Suprapubic skin (tissue), 4 donors: ENCODE results near the gene CHST14. TPM values are rescaled to one million over a fixed set of nuclear protein-coding genes. Genes with fewer than 3 reads are reported as not detected.

Experiments used
- DNase-seq, 2 donors: peaks; one replicate each; pipeline ENCODE4 v3.0.0-alpha.2; 2019; ENCODE audit warnings: low spot score in 2 of 2
- H3K27ac ChIP-seq: fragments of 200-600 bp; sonication (generic); one replicate; pipeline ENCODE4 v1.5.1; 2019
- H3K27me3 ChIP-seq: fragments of 200-600 bp; sonication (generic); one replicate; pipeline ENCODE4 v1.5.1; 2019
- H3K36me3 ChIP-seq: fragments of 200-600 bp; sonication (generic); one replicate; pipeline ENCODE4 v1.5.1; 2019
- H3K4me1 ChIP-seq: fragments of 200-600 bp; sonication (generic); one replicate; pipeline ENCODE4 v1.5.1; 2019
- H3K4me3 ChIP-seq: fragments of 200-600 bp; sonication (generic); one replicate; pipeline ENCODE4 v1.5.1; 2019; ENCODE audit warnings: mild to moderate bottlenecking
- H3K9me3 ChIP-seq: fragments of 200-600 bp; sonication (generic); one replicate; pipeline ENCODE4 v1.5.1; 2019
- CTCF ChIP-seq, 2 donors: fragments of 200-600 bp in 1 of 2; fragments of 450-650 bp in 1 of 2; sonication (generic) in 1 of 2; IDR thresholded peaks; one replicate each; pipeline ENCODE4 v1.5.1; 2016 to 2019; ENCODE audit warnings: antibody characterized with exemption in 2 of 2, mild to moderate bottlenecking in 1 of 2, moderate library complexity in 1 of 2
- EP300 ChIP-seq: sonication (generic); formaldehyde crosslinking; IDR thresholded peaks from one replicate; pipeline ENCODE4 v1.6.1; 2017; ENCODE audit warnings: antibody characterized with exemption
- POLR2A ChIP-seq, 2 donors: fragments of 450-650 bp; IDR thresholded peaks; one replicate each; pipeline ENCODE4 v1.6.1; 2017; ENCODE audit warnings: antibody characterized with exemption in 2 of 2, mild to moderate bottlenecking in 2 of 2, moderate library complexity in 2 of 2
- POLR2AphosphoS5 ChIP-seq, 3 donors: sonication (generic); formaldehyde crosslinking; IDR thresholded peaks; one replicate each; pipeline ENCODE4 v1.6.1; 2017; ENCODE audit warnings: antibody characterized with exemption in 3 of 3
- WGBS: methylation state at CpG from one replicate; pipeline ENCODE4 v1.1.5; 2018; 5-methylcytosine and 5-hydroxymethylcytosine counted together
- total RNA-seq, 4 donors: library from RNA; depleted of rRNA; stranded (reverse); fragments of >200 nt; gene quantifications; one replicate each; pipeline ENCODE4 v1.1.0, GENCODE V29; 2016

Gene CHST14
- total RNA-seq, 4 donors from 2014 or later: 6.9 to 13.6 (median 8.3) TPM

- Histone ChIP-seq H3K27ac (no peak overlapping the region), H3K4me3 (no peak overlapping the region), H3K9me3 (no peaks in the 10 kb centered on the region), H3K36me3 (no peaks in the 10 kb centered on the region), H3K4me1 (no peaks in the 10 kb centered on the region), H3K27me3 (no peaks in the 10 kb centered on the region)
- 82% methylated on average over 33 of the region's 35 CpGs for WGBS
- TF ChIP-seq EP300: no peak
- no peak for TF ChIP-seq POLR2A (IDR thresholded peaks at IDR 0.05)
- TF ChIP-seq CTCF (IDR thresholded peaks at IDR 0.05): no peak
- TF ChIP-seq POLR2AphosphoS5 (IDR thresholded peaks at IDR 0.05): no peak
- no peak for DNase-seq
These were observed 17.3 kb downstream of the CHST14 start for GRCh38 chr15:40487816-40488682.

GRCh38 chr15:40489274-40490175 is 18.7 kb downstream of the CHST14 start:
- Histone ChIP-seq H3K36me3 (no peaks in the 10 kb centered on the region), H3K4me3 (no peak overlapping the region), H3K4me1 (no peaks in the 10 kb centered on the region), H3K9me3 (no peaks in the 10 kb centered on the region), H3K27ac (no peak overlapping the region), H3K27me3 (no peaks in the 10 kb centered on the region)
- TF ChIP-seq EP300 (no peak), POLR2AphosphoS5 (IDR thresholded peaks at IDR 0.05) (no peak)
- no peak for DNase-seq
- WGBS: 84% methylated on average over 45 of the region's 47 CpGs

- Histone ChIP-seq H3K27ac (no peak overlapping the region), H3K9me3 (no peaks in the 10 kb centered on the region), H3K36me3 (no peaks in the 10 kb centered on the region), H3K27me3 (no peaks in the 10 kb centered on the region), H3K4me1 (no peaks in the 10 kb centered on the region), H3K4me3 (no peak overlapping the region)
- TF ChIP-seq CTCF (IDR thresholded peaks at IDR 0.05) (no peak), POLR2AphosphoS5 (IDR thresholded peaks at IDR 0.05) (no peak), EP300 (no peak), POLR2A (IDR thresholded peaks at IDR 0.05) (no peak)
- WGBS: 76% methylated on average over 8 of the region's 8 CpGs
- DNase-seq: no peak
These were observed 22.5 kb downstream of the CHST14 start for GRCh38 chr15:40493089-40493840.

GRCh38 chr15:40495516-40495915 is 24.7 kb downstream of the CHST14 start:
- Histone ChIP-seq H3K36me3 (no peaks in the 10 kb centered on the region), H3K27me3 (no peaks in the 10 kb centered on the region), H3K9me3 (no peaks in the 10 kb centered on the region), H3K4me1 (no peaks in the 10 kb centered on the region), H3K4me3 (no peak overlapping the region), H3K27ac (no peak overlapping the region)
- DNase-seq: no peak
- WGBS: 91% methylated on average over 2 of the region's 2 CpGs
- TF ChIP-seq CTCF (IDR thresholded peaks at IDR 0.05) (no peak), EP300 (no peak), POLR2AphosphoS5 (IDR thresholded peaks at IDR 0.05) (no peak), POLR2A (IDR thresholded peaks at IDR 0.05) (no peak)

- no peak for DNase-seq
- Histone ChIP-seq H3K4me1 (no peaks in the 10 kb centered on the region), H3K27me3 (no peaks in the 10 kb centered on the region), H3K36me3 (no peaks in the 10 kb centered on the region), H3K4me3 (no peak overlapping the region), H3K27ac (no peak overlapping the region), H3K9me3 (no peaks in the 10 kb centered on the region)
- whole genome bisulfite sequencing: 57% methylated on average over 5 of the region's 5 CpGs
- no peak for TF ChIP-seq EP300
- TF ChIP-seq POLR2A (IDR thresholded peaks at IDR 0.05): no peak
- no peak for TF ChIP-seq CTCF (IDR thresholded peaks at IDR 0.05)
- TF ChIP-seq POLR2AphosphoS5 (IDR thresholded peaks at IDR 0.05): no peak
These were observed 27.6 kb downstream of the CHST14 start for GRCh38 chr15:40498418-40498817.
